Activated T-helper 17 cell treated with anti-CD3 and anti-CD28 coated beads, Interleukin-2, amount 50 U/mL, for 72 hours (primary cell): ENCODE measurements around the gene C17orf78. TPM values are rescaled to one million over a fixed set of nuclear protein-coding genes. Genes with fewer than 3 reads are reported as not detected.
"Not testable (repeated sequence)": the region's sequence is repeated elsewhere in the genome, so short reads cannot be mapped to it uniquely, and the experiment has no call there.

Experiments used
- ATAC-seq: fragments of 150-1000 bp; cut with Tn5 transposase; replicated peaks from 2 replicates; pipeline ENCODE4 v1.10.0; 2021; ENCODE audit warnings: mild to moderate bottlenecking, moderate library complexity
- H3K27ac Mint-ChIP-seq: one replicate; pipeline ENCODE4 v1.8.0; 2022; ENCODE audit warnings: mixed read lengths
- H3K27me3 Mint-ChIP-seq: one replicate; pipeline ENCODE4 v1.8.0; 2022; ENCODE audit warnings: mixed read lengths
- H3K36me3 Mint-ChIP-seq: one replicate; pipeline ENCODE4 v1.8.0; 2022; ENCODE audit warnings: low read depth, mild to moderate bottlenecking, mixed read lengths
- H3K4me1 Mint-ChIP-seq: one replicate; pipeline ENCODE4 v1.8.0; 2022; ENCODE audit warnings: mixed read lengths
- H3K4me3 Mint-ChIP-seq: one replicate; pipeline ENCODE4 v1.8.0; 2022; ENCODE audit warnings: mild to moderate bottlenecking, mixed read lengths
- H3K9me3 Mint-ChIP-seq: one replicate; pipeline ENCODE4 v1.8.0; 2022; ENCODE audit warnings: mixed read lengths
- total RNA-seq, 2 donors: library from RNA; stranded (reverse); gene quantifications; one replicate each; pipeline ENCODE4 v1.2.3, GENCODE V29; 2022

C17orf78 gene
- total RNA-seq, 2 donors from 2014 or later, result not detected

GRCh38 chr17:37405522-37405921 lies 29.7 kb downstream of the C17orf78 start:
- Mint-ChIP-seq H3K4me1 (peaks cover 23% of the 10 kb centered on the region), H3K27ac (peak overlapping the region; percentile 98), H3K36me3 (peaks cover 50% of the 10 kb centered on the region), H3K4me3 (peak overlapping the region; percentile 99)
- not testable (repeated sequence) for H3K27me3 Mint-ChIP-seq, ATAC-seq, H3K9me3 Mint-ChIP-seq

- ATAC-seq, result no peak
- peak overlapping the region; percentile 98 for H3K27ac Mint-ChIP-seq
- H3K4me1 Mint-ChIP-seq, result peaks cover 27% of the 10 kb centered on the region
- H3K4me3 Mint-ChIP-seq, result peak overlapping the region; percentile 99
- no peaks in the 10 kb centered on the region for H3K27me3 Mint-ChIP-seq
- H3K9me3 Mint-ChIP-seq, result no peaks in the 10 kb centered on the region
- peaks cover 55% of the 10 kb centered on the region for H3K36me3 Mint-ChIP-seq
Observed at GRCh38 chr17:37405955-37406634, 30.3 kb downstream of the C17orf78 start.

- Mint-ChIP-seq H3K27me3 (no peaks in the 10 kb centered on the region), H3K36me3 (peaks cover 63% of the 10 kb centered on the region)
Observed at GRCh38 chr17:37406635-37407461, 31.1 kb downstream of the C17orf78 start, which contains the start of the genes ACACA and TADA2A. Gene ACACA (minus strand): TSS chr17:37406836. CDS start chr17:37406299, 537 bp downstream. Gene TADA2A (plus strand): TSS chr17:37406886. CDS start chr17:37411366, 4,480 bp downstream.

GRCh38 chr17:37408145-37408479 lies 32.3 kb downstream of the C17orf78 start:
- H3K4me1 Mint-ChIP-seq, result peaks cover 19% of the 10 kb centered on the region
- peaks cover 70% of the 10 kb centered on the region for H3K36me3 Mint-ChIP-seq
- not testable (repeated sequence) for ATAC-seq, H3K27me3 Mint-ChIP-seq, H3K9me3 Mint-ChIP-seq
- peak overlapping the region; percentile 99 for H3K4me3 Mint-ChIP-seq
- H3K27ac Mint-ChIP-seq, result peak overlapping the region; percentile 89

More at GRCh38 chr17:37406635-37407461, 31.1 kb downstream of the C17orf78 start, which contains the start of the genes ACACA and TADA2A:
- Mint-ChIP-seq H3K4me3 (peak within 1 kb of the TSS; percentile 99), H3K27ac (peak within 1 kb of the TSS; percentile 98), H3K9me3 (no peaks in the 10 kb centered on the region), H3K4me1 (peaks cover 28% of the 10 kb centered on the region)
- ATAC-seq, result peak; percentile 95

DNA sequence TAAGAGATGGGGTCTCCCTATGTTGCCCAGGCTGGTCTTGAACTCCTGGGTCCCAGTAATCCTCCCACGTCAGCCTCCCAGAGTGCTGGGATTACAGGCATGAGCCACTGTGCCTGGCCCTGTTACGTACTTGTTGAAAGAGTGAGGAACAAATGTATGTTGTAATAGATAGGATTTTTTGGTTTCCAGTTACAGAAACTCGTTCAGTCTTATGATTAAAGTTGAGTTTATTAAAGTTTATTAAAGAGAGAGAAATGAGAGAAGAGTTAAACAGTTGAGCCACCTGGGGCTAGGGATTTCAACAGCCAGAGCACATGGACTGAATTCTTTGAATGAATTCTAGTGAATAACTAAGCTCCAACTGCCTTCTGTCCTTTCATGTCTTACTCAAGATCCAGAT lies 34.6 kb downstream of the C17orf78 start:
- no peak for ATAC-seq
- H3K4me1 Mint-ChIP-seq, result peaks cover 12% of the 10 kb centered on the region
- no peaks in the 10 kb centered on the region for H3K9me3 Mint-ChIP-seq
- H3K4me3 Mint-ChIP-seq, result no peak overlapping the region
- H3K27ac Mint-ChIP-seq, result peak overlapping the region; percentile 62
- no peaks in the 10 kb centered on the region for H3K27me3 Mint-ChIP-seq
- peaks cover 85% of the 10 kb centered on the region for H3K36me3 Mint-ChIP-seq

DNA sequence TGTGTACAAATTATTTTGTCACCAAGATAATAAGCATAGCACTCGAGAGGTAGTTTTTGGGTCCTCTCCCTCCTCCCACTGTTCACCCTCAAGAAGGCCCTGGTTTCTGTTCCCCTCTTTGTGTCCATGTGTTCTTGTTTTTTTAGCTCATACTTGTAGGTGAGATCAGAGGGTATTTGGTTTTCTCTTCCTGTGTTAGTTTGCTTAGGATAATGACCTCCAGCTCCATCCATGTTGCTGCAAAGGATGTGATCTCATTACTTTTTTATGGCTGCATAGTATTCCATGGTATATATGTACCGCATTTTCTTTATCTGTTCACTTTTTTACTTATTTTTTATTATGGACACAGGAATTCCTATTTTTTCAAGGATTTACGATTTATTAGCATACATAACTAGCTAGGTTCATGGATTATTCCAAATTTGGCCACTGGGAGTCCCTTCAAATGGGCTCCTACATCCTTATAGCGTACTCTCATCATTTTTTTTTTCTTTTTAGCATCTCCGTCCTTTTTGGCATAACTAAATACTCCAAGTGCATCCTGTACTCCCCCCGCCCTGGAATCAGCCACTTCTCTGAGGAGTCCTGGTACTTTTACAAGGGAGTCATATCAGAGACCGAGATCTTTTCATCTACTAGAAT lies 38.2 kb downstream of the C17orf78 start:
- peaks cover 12% of the 10 kb centered on the region for H3K4me1 Mint-ChIP-seq
- H3K36me3 Mint-ChIP-seq, result peaks cover 91% of the 10 kb centered on the region
- no peak overlapping the region for H3K4me3 Mint-ChIP-seq
- H3K9me3 Mint-ChIP-seq, result no peaks in the 10 kb centered on the region
- no peak for ATAC-seq
- no peak overlapping the region for H3K27ac Mint-ChIP-seq
- H3K27me3 Mint-ChIP-seq, result no peaks in the 10 kb centered on the region

GRCh38 chr17:37417852-37418251 lies 42.1 kb downstream of the C17orf78 start:
- ATAC-seq, result peak; percentile 78
- Mint-ChIP-seq H3K4me1 (peaks cover 11% of the 10 kb centered on the region), H3K27ac (no peak overlapping the region), H3K27me3 (no peaks in the 10 kb centered on the region), H3K36me3 (peaks cover 83% of the 10 kb centered on the region), H3K4me3 (no peak overlapping the region), H3K9me3 (no peaks in the 10 kb centered on the region)

DNA sequence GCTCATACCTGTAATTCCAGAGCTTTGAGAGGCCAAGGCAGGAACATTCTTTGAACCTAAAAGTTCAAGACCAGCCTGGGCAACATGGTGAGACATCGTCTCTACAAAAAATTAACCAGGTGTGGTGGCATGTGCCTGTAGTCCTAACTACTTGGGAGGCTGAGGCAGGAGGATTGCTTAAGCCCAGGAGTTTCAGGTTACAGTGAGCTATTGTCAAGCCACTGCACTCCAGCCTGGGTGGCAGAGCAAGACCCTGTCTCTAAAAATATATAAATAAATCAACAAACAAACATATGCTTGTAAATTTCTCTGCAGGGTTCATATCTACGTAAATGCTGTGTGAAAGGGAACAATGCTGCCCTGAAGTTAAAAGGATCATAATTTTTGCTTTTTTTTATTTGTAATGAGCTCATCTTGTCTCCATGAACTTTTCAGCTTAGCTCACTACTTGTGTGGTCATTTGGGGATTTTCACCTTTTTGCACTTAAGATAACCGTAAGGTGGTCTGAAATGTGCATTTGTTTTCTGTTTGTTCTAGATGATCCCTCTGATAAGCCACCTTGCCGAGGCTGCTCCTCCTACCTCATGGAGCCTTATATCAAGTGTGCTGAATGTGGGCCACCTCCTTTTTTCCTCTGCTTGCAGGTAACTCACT lies 47.3 kb downstream of the C17orf78 start:
- Mint-ChIP-seq H3K27me3 (no peaks in the 10 kb centered on the region), H3K4me3 (no peak overlapping the region), H3K9me3 (no peaks in the 10 kb centered on the region), H3K27ac (no peak overlapping the region), H3K4me1 (peaks cover 5% of the 10 kb centered on the region), H3K36me3 (peaks cover 83% of the 10 kb centered on the region)
- no peak for ATAC-seq

DNA sequence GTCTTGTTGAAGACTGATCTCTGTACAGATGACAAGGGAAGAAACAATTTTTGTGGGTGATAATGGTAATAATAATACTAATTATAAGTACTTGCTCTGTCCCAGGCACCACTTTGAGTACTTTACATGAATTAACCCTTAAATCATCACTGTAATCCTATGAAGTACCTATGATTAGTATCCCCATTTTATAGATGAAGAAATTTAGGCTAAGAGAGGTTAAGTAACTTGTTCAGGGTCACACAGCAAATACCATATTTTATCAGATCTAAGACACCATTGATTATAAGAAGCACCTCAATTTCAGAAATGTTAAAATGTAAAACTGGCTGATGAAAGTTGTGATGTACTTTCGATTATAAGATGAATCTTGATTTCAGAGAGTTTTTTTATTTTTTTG lies 49.5 kb downstream of the C17orf78 start:
- Mint-ChIP-seq H3K36me3 (peaks cover 80% of the 10 kb centered on the region), H3K9me3 (no peaks in the 10 kb centered on the region), H3K27ac (no peak overlapping the region), H3K4me3 (no peak overlapping the region), H3K4me1 (peaks cover 5% of the 10 kb centered on the region), H3K27me3 (no peaks in the 10 kb centered on the region)
- no peak for ATAC-seq

GRCh38 chr17:37429039-37429438 lies 53.3 kb downstream of the C17orf78 start:
- Mint-ChIP-seq H3K9me3 (no peaks in the 10 kb centered on the region), H3K27ac (no peak overlapping the region), H3K27me3 (no peaks in the 10 kb centered on the region), H3K4me1 (peaks cover 4% of the 10 kb centered on the region), H3K36me3 (peaks cover 93% of the 10 kb centered on the region), H3K4me3 (no peak overlapping the region)
- no peak for ATAC-seq

- peak; percentile 13 for ATAC-seq
- H3K9me3 Mint-ChIP-seq, result no peaks in the 10 kb centered on the region
- H3K27ac Mint-ChIP-seq, result peak overlapping the region; percentile 87
- H3K4me1 Mint-ChIP-seq, result peaks cover 7% of the 10 kb centered on the region
- peak overlapping the region; percentile 62 for H3K4me3 Mint-ChIP-seq
- H3K36me3 Mint-ChIP-seq, result peaks cover 93% of the 10 kb centered on the region
- no peaks in the 10 kb centered on the region for H3K27me3 Mint-ChIP-seq
Observed at GRCh38 chr17:37429453-37429852, 53.7 kb downstream of the C17orf78 start.

DNA sequence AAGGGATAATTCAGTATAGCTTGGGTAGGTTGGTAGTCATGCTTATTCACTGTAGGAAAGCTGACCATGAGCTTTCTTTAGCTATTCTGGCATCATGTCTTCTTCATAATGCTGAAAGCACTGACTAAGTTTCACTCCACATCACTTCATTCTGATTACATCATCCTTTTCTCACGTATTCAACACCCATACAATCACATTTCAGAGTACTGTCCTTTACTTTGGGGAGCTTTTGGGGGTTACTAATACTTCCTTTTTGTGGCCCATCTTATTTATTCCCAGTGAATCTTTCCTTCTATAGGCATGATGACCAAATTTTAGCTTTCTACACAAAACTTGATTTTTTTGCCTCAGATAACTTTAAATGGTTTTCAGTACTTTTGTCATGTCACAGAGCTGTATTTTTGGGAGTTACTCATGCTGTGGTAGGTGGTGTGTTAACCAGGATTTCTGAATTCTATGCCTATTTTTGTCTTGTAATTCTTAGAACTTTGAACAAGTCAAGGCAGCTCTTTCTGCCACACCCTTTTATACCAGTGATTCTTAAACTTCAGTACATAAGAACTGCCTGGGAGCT lies 54.4 kb downstream of the C17orf78 start:
- ATAC-seq, result peak; percentile 92
- no peaks in the 10 kb centered on the region for H3K27me3 Mint-ChIP-seq
- peak overlapping the region; percentile 87 for H3K27ac Mint-ChIP-seq
- H3K9me3 Mint-ChIP-seq, result no peaks in the 10 kb centered on the region
- H3K36me3 Mint-ChIP-seq, result peaks cover 90% of the 10 kb centered on the region
- peak overlapping the region; percentile 62 for H3K4me3 Mint-ChIP-seq
- peaks cover 7% of the 10 kb centered on the region for H3K4me1 Mint-ChIP-seq

DNA sequence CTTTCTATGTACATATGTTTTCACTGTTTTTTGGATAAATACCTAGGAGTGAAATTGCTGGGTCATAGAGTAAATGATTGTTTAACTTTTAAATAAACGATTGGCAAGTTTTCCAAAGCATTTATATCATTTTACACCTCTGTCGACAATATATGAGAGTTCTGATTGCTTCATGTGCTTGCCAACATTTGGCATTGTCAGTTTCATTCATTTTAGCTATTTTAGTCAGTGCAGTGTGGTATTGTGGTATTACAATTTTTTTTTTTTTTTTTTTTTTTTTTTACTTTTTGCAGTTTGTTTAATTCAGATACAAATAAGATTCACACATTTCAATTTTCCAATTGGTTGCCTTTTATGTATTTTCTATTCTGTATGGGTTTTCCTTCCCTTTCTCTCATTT lies 56.9 kb downstream of the C17orf78 start:
- no peak for ATAC-seq
- H3K27me3 Mint-ChIP-seq, result no peaks in the 10 kb centered on the region
- no peak overlapping the region for H3K27ac Mint-ChIP-seq
- H3K36me3 Mint-ChIP-seq, result peaks cover 78% of the 10 kb centered on the region
- H3K9me3 Mint-ChIP-seq, result no peaks in the 10 kb centered on the region
- H3K4me1 Mint-ChIP-seq, result peaks cover 7% of the 10 kb centered on the region
- no peak overlapping the region for H3K4me3 Mint-ChIP-seq

DNA sequence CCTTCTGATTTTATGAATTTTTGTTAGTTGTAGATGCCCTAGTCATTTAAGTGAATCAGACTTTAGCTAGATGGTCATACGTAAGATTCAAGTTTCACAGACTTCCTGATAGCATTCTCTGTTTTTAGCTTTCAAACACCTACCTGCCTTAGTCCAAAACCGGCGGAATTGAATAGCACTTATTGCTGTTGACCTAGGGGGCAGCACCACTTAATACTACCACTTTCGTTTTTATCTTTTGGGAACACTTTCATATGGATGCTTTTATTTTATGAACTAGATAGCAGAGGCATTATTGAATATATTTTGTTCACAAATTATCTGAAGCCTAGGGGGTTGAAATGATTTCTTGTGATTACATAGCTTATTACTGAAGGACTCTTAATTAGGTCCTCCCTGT lies 62.4 kb downstream of the C17orf78 start:
- H3K4me1 Mint-ChIP-seq, result peaks cover 4% of the 10 kb centered on the region
- H3K36me3 Mint-ChIP-seq, result peaks cover 85% of the 10 kb centered on the region
- H3K27ac Mint-ChIP-seq, result no peak overlapping the region
- no peaks in the 10 kb centered on the region for H3K9me3 Mint-ChIP-seq
- H3K4me3 Mint-ChIP-seq, result no peak overlapping the region
- no peak for ATAC-seq
- no peaks in the 10 kb centered on the region for H3K27me3 Mint-ChIP-seq
